Stomach (tissue), 19 donors: ENCODE data around the gene CXCR2. TPM values are rescaled to one million over a fixed set of nuclear protein-coding genes. Genes with fewer than 3 reads are reported as not detected.

Experiments
- DNase-seq, 2 donors: peaks; one replicate each; pipeline versions ENCODE4 v3.0.0 to v3.0.0-alpha.2; 2013 to 2019
- H3K27ac ChIP-seq, 5 donors: fragments of 200-600 bp in 4 of 5; sonication (generic) in 4 of 5; one replicate each; pipeline ENCODE4 v1.5.1; 2013 to 2019; ENCODE audit warnings: mild to moderate bottlenecking in 1 of 5, moderate library complexity in 1 of 5
- H3K27me3 ChIP-seq, 3 donors: fragments of 200-600 bp; sonication (generic); one replicate each; pipeline ENCODE4 v1.5.1; 2017 to 2019; ENCODE audit warnings: mixed run types in 1 of 3
- H3K36me3 ChIP-seq, 4 donors: fragments of 200-600 bp; sonication (generic); 1 replicate in 3 of 4; 2 replicates in 1 of 4; pipeline ENCODE4 v1.5.1; 2016 to 2019
- H3K4me1 ChIP-seq, 4 donors: fragments of 200-600 bp; sonication (generic); one replicate each; pipeline ENCODE4 v1.5.1; 2016 to 2019
- H3K4me3 ChIP-seq, 4 donors: fragments of 200-600 bp; sonication (generic) in 3 of 4; one replicate each; pipeline ENCODE4 v1.5.1; 2016 to 2019; ENCODE audit warnings: mild to moderate bottlenecking in 1 of 4
- H3K9me3 ChIP-seq, 4 donors: fragments of 200-600 bp; sonication (generic); one replicate each; pipeline ENCODE4 v1.5.1; 2016 to 2019
- EP300 ChIP-seq: sonication (generic); formaldehyde crosslinking; IDR thresholded peaks from one replicate; pipeline ENCODE4 v1.6.1; 2017; ENCODE audit warnings: antibody characterized with exemption
- POLR2A ChIP-seq, 4 donors: fragments of 450-650 bp; IDR thresholded peaks; one replicate each; pipeline ENCODE4 v1.6.1; 2016; ENCODE audit warnings: antibody characterized with exemption in 4 of 4, control low read depth in 2 of 4, mild to moderate bottlenecking in 1 of 4, moderate library complexity in 1 of 4
- POLR2AphosphoS5 ChIP-seq, 3 donors: sonication (generic); formaldehyde crosslinking; IDR thresholded peaks; one replicate each; pipeline ENCODE4 v1.6.1; 2016; ENCODE audit warnings: antibody characterized with exemption in 3 of 3
- WGBS, 5 donors: extraction: QIAGEN DNeasy Blood & Tissue Kit in 3 of 5; methylation state at CpG; one replicate each; pipeline versions ENCODE4 v1.1.5 to v1.1.7; 2013 to 2018; 5-methylcytosine and 5-hydroxymethylcytosine counted together
- intact Hi-C: fragments of 100-400 bp; cut with DNase I; formaldehyde crosslinking; loops from one replicate; pipeline ENCODE4 v1.15.1; 2023; ENCODE audit warnings: low total_unique reads
- long read RNA-seq, 10 donors: transcript quantifications; one replicate each; lab custom pipeline, GENCODE V29; 2026
- polyA plus RNA-seq, 3 donors: library from polyadenylated mRNA; stranded (reverse); fragments of 200-250 nt; gene quantifications; one replicate each; pipeline ENCODE4 v1.2.3, GENCODE V29; 2013
- total RNA-seq, 5 donors: library from RNA; depleted of rRNA; stranded (reverse); fragments of >200 nt; gene quantifications; one replicate each; pipeline versions ENCODE4 v1.1.0 to v1.2.3, GENCODE V29; 2014 to 2016
- TF ChIP-seq, protein P1 (sequence below), 7 experiments: fragments of 450-650 bp in 4 of 7; fragments of 200-600 bp in 3 of 7; sonication (generic) in 3 of 7; IDR thresholded peaks; one replicate each; pipeline ENCODE4 v1.5.1; 2016 to 2019; ENCODE audit warnings: antibody characterized with exemption in 7 of 7, control low read depth in 2 of 7, mild to moderate bottlenecking in 1 of 7
- donor health status: healthy with polysubstance abuse.
- donor health status: Bipolar disorder and iron deficiency.
- donor health status: healthy.

The CXCR2 gene
- total RNA-seq (1 to 10 TPM in 1 of 5 donors, under 1 TPM in 1, not detected in 3; 0.37 to 1.2 TPM), polyA plus RNA-seq (1 to 10 TPM; 1.2 to 2.3 (median 2.1) TPM)
- long read RNA-seq, donor 1: 0 reads
- long read RNA-seq, donor 2: 0 reads
- long read RNA-seq, donor 3: 0 reads
- long read RNA-seq, donor 4: 0 reads
- long read RNA-seq, donor 5: 0 reads
- long read RNA-seq, donor 6: 0 reads
- long read RNA-seq, donor 7: 0 reads
- long read RNA-seq, donor 8: 0 reads
- long read RNA-seq, donor 9: 0 reads
- long read RNA-seq, donor 10: 0 reads

DNA sequence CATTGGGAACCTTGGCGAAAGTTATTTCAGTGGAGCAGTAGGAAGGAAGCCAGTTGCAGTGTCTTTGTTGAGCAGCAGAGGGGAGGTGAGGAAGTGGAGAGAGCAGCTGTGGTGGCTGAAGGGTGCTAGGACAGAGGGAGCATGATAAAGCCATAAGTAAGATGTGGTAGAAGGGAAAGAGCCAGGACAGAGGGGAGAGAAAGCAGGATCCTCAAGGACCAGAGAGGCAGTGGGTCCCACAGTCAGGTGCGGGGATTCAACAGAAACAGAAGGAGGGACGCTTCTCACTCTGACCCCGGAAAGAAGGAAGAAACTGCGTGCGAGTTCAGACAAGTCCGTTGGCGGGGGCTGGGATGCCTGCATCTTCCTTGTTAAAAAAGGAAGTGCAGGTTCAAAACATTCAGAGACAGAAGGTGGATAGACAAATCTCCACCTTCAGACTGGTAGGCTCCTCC, at the start of gene CXCR2:
CXCR2 (plus strand) TSS at position 403 of the 455 bp plus-strand sequence. CDS start 8,774 bp downstream, outside the sequence.
- TF ChIP-seq, protein P1, sequence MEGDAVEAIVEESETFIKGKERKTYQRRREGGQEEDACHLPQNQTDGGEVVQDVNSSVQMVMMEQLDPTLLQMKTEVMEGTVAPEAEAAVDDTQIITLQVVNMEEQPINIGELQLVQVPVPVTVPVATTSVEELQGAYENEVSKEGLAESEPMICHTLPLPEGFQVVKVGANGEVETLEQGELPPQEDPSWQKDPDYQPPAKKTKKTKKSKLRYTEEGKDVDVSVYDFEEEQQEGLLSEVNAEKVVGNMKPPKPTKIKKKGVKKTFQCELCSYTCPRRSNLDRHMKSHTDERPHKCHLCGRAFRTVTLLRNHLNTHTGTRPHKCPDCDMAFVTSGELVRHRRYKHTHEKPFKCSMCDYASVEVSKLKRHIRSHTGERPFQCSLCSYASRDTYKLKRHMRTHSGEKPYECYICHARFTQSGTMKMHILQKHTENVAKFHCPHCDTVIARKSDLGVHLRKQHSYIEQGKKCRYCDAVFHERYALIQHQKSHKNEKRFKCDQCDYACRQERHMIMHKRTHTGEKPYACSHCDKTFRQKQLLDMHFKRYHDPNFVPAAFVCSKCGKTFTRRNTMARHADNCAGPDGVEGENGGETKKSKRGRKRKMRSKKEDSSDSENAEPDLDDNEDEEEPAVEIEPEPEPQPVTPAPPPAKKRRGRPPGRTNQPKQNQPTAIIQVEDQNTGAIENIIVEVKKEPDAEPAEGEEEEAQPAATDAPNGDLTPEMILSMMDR (IDR thresholded peaks at IDR 0.05): no peak
- TF ChIP-seq POLR2AphosphoS5 (IDR thresholded peaks at IDR 0.05): no peak
- no peak for TF ChIP-seq POLR2A (IDR thresholded peaks at IDR 0.05)
- TF ChIP-seq EP300: no peak
- Histone ChIP-seq H3K4me3 (peak within 1 kb of the TSS in 1 of 4 donors; percentile 32), H3K27me3 (peaks cover 0 to 37% (median 4%) of the 10 kb centered on the region in 3 donors), H3K27ac (peak within 1 kb of the TSS in 1 of 5 donors; percentile 46), H3K9me3 (peaks cover 0 to 23% (median 19%) of the 10 kb centered on the region in 4 donors), H3K36me3 (no peaks in the 10 kb centered on the region), H3K4me1 (no peaks in the 10 kb centered on the region)
- intact Hi-C loops: no loop called here
- 63 to 69% (median 65%) methylated on average over 8 of the region's 8 CpGs for WGBS, 5 donors
- DNase-seq: no peak

DNA sequence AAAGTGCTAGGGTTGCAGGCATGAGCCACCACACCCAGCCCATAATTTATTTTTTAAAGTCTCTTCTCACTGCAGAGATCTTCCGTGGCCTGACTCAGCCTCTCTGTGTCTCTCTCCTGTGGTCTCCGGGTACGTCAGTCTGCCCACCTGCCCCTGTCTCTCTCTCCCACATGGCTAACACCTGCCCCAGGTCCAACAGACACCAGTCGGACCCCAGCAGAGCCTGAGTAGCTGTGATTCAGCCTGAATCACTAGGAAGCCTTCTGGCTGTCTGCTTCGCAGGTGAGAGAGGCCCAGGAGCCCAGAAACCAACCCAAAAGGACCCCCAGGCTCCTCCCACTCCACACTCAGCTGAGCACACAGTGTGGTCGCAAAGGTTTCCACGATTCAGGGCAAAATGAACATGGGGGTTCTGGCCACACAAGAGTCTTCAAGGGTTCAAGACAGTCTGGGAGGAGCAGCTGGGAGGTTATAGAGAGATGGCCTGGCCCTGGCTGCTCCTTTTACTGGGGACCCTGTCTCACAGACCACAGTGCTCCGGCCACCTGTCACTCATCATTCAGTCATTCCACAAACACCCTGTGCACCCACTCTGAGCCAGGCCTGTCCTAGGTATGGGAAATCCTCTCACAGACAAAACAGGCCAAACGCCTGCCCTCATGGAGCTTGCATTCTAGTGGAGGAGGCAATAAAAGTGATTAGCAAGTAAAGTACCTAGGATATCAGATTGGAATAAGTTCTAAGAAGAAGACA, 48.2 kb upstream of the CXCR2 start:
- Histone ChIP-seq H3K36me3 (no peaks in the 10 kb centered on the region), H3K27me3 (peaks cover 0 to 17% (median 0%) of the 10 kb centered on the region in 3 donors), H3K4me3 (no peak overlapping the region), H3K4me1 (no peaks in the 10 kb centered on the region), H3K27ac (no peak overlapping the region), H3K9me3 (no peaks in the 10 kb centered on the region)
- TF ChIP-seq, protein P1 (IDR thresholded peaks at IDR 0.05): no peak
- TF ChIP-seq POLR2A (IDR thresholded peaks at IDR 0.05) (no peak), EP300 (no peak), POLR2AphosphoS5 (IDR thresholded peaks at IDR 0.05) (no peak)
- intact Hi-C loops: no loop called here
- no peak for DNase-seq
- WGBS, 5 donors: 80 to 91% (median 84%) methylated on average over 9 of the region's 9 CpGs

DNA sequence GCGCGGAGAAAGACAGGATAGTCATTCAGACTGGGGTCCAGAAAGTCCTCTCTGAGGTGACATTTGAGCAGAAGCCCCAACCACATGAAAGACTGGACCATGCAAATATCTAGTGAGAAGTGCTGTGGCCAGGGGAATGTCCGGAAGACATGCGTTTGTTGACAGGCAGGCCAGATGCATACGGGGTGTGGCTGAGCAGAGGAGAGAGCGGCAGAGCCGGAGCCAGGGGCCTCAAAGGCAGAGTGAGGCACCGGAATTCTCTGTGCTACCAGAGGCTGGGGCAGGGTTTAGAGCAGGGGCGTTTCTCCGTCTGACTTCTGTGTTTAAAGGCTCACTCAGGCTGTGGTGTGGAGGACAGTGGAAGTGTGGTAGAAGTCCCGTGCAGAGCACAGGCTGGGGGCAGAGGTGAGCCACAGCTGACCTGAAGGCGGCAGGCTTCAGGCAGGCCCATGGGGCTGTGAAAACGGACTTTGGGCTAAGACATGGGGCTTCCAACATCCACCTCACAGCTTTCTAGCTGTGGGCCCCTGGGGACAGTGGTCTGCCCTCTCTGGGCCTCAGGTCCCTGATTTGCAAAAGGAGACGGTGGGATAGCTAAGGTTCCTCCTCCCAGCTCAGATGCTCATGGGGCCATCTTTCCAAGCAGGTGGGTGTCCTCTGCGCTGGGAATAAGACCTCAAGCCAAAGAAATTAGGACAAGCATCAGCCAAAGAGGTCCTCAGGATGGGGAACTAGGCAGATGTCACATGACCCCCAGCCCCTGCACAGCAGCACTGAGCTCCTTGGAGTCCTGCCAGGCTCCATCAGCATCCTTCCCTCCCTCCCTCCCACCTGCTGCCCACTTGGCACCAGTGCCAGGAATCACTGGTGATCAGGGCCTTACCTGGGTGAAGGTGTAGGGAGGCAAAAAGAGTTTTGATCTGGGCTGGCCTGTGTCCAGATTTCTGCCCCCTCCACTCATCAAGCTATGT, 45.6 kb upstream of the CXCR2 start:
- DNase-seq: no peak
- Histone ChIP-seq H3K4me3 (no peak overlapping the region), H3K9me3 (no peaks in the 10 kb centered on the region), H3K36me3 (no peaks in the 10 kb centered on the region), H3K27me3 (peaks cover 0 to 4% (median 0%) of the 10 kb centered on the region in 3 donors), H3K27ac (no peak overlapping the region), H3K4me1 (no peaks in the 10 kb centered on the region)
- TF ChIP-seq POLR2AphosphoS5 (IDR thresholded peaks at IDR 0.05) (no peak), POLR2A (IDR thresholded peaks at IDR 0.05) (no peak), EP300 (no peak)
- TF ChIP-seq, protein P1 (IDR thresholded peaks at IDR 0.05): no peak
- intact Hi-C loops: no loop called here
- WGBS, 5 donors: 55 to 64% (median 59%) methylated on average over 11 to 15 of the region's 15 CpGs

DNA sequence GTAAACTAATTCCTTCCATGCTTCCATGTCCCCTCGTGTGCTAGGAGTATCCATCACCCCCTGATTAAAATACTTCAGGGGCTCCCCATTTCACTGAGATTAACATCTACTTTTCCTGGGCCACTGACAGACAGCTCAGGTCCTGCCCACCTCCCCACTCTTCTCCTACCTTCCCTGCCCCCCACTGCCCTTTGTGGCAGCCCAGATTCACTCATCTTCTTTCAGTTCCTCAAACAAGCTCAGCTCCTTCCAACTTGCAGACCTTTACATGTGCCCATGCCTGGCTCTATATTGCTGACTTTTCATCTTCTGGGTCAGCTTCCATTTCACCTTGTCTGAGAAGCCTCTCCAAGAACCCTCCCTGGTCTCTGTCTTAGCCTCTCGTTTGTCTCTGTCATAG, 44.8 kb upstream of the CXCR2 start:
- Histone ChIP-seq H3K4me1 (no peaks in the 10 kb centered on the region), H3K4me3 (no peak overlapping the region), H3K36me3 (no peaks in the 10 kb centered on the region), H3K27me3 (peaks cover 0 to 4% (median 0%) of the 10 kb centered on the region in 3 donors), H3K9me3 (peaks cover 0 to 8% (median under 1%) of the 10 kb centered on the region in 4 donors), H3K27ac (no peak overlapping the region)
- intact Hi-C loops: no loop called here
- 75 to 87% (median 76%) methylated on average over 2 of the region's 2 CpGs for WGBS, 5 donors
- TF ChIP-seq EP300 (no peak), POLR2AphosphoS5 (IDR thresholded peaks at IDR 0.05) (no peak), POLR2A (IDR thresholded peaks at IDR 0.05) (no peak)
- TF ChIP-seq, protein P1 (IDR thresholded peaks at IDR 0.05): no peak
- DNase-seq: no peak
